EL (cell line): ENCODE measurements around the gene TEC.
"Not testable (repeated sequence)": the region's sequence is repeated elsewhere in the genome, so short reads cannot be mapped to it uniquely, and the experiment has no call there.

Experiments
- DNase-seq: peaks from one replicate; pipeline ENCODE4 v3.0.0-alpha.2; 2016

Gene TEC

DNA sequence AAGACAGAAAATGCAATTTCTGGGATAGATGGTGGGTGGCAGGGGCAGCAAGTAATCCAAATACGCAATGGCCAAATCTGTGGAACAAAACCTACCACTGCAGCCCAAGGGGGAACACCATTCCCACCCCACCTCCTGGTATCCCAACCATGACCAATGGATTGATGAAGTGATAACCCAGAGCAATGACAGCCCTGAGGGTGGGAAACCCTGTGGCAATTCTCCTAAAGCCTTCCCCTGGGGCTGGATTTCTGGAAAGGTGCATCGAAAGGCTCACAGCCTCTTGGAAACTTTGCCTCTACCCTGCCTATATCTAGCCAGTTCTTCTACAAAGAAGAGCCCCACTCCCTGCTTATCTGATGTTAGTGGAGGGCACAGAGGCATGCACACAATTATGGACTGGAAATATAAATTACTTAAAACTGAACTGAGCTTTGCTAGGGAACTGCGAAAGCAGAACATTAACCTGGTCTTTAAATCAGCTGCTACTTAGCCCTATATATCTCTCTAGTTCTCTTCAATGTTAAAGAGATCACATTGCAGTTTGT is 75.6 kb downstream of the TEC start:
- DNase-seq, result no peak

DNA sequence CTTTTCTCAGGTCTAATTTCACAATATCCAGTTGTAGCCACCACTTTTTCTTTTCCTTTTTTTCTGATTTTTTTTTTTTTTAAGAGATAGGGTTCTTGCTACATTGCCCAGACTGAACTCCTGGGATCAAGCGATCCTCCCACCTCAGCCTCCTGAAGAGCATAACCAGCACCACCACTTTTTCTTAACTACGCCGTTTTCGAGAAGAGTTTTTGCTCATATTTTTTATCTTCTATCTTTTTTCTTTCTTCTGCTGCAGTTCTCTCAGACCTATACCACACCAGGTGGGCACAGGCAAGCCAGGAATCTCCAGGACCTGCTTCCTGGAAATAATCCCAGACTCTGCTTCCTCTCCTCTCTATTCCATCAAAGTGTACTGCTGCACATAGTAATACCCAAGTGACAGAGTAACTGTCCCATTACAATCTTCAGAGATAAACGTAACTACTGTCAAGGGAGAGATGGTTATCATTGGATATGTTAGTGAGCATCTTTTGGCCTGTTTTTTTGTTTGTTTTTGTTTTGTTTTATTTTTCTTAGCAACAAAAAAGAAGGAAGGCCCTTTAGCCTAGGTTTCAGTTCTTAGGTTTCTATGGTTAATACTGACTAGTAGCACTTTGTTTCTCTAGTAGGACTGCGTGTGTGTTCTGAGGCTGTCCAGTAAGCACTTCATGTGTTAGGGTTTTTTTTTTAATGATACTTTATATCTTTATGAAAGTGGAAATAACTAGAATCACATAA is 76.4 kb downstream of the TEC start:
- DNase-seq, result no peak

DNA sequence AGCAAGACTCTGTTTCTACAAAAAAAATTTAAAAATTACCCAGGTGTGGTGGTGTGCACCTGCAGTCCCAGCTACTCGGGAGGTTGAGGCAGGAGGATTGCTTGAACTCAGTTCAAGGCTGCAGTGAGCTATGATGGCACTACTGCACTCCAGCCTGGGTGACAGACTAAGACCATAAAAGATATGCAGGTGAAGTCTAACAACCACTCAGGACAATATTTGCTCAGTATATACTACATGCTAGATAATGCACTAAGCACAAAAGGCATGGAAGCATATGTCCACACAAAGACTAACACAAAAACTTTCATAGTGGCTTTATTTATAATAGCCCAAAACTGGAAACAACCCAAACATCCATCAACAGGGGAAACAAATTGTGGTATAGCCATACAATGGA is 77.9 kb downstream of the TEC start:
- no peak for DNase-seq

DNA sequence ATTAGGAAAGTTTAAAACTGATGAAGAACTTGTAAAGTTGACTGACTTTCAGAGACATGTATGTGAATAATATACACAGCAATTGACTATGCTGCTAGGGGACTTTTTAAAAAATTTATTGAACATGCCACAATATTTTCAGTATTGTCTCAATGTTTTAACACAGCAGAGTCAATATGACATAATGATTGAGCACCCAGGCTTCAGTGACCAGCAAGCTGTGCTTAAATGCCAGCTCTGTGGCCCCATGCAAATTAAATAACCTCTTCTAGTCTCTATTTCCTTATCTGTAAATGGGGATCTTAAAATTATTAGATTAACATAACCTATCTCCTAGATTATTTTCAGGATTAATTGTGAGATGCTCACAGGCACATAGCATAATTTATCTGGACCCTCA is 78.8 kb downstream of the TEC start:
- no peak for DNase-seq

- no peak for DNase-seq
Observed at GRCh38 chr4:48189731-48190130, 79.9 kb downstream of the TEC start.

DNA sequence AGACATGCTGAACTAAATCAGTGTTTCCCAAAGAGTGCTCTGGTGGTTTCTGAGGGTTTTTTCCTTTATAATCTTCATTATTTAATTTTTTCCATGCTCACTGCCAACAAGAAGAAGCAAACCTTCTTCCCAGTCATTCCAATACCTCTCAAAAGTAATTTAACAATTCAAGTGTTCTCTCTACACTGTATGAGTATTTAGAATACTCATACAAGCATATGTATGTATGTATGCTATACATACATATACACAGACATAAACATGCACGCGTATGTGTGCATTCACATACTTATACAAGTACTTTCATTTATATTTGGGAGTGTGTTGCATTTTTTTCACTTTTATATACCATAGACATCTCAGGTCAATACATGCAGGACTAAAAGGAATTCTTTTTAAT is 81.2 kb downstream of the TEC start:
- DNase-seq, result no peak

DNA sequence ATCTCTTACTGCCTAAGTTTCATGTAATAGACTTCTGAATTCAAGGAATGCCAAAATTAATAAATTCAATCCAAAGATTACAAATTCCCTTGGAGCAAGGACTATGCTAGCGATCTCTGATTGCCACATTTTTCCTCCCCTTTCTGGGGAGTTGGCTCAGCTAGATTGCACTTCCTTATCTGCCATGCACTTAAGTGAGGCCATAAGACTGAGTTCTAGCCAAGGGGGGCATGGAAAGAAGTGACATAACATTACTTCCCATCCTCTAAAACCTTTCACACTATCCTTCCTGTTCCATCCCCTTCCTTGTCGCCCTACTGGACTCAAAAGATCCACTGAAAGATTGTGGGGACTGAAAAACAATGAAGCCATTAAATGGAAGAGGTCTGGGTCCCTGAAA is 81.8 kb downstream of the TEC start:
- DNase-seq, result no peak

GRCh38 chr4:48187066-48187465 is 82.6 kb downstream of the TEC start:
- DNase-seq, result not testable (repeated sequence)

DNA sequence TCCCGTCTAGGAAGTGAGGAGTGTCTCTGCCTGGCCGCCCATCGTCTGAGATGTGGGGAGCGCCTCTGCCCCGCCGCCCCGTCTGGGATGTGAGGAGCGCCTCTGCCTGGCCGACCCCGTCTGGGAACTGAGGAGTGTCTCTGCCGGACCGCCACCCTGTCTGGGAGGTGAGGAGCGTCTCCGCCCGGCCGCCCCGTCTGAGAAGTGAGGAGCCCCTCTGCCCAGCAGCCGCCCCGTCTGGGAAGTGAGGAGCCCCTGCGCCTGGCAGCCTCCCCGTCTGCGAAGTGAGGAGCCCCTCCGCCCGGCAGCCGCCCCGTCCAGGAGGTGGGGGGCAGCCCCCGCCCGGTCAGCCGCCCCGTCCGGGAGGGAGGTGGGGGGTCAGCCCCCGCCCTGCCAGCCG is 83.2 kb downstream of the TEC start:
- not testable (repeated sequence) for DNase-seq

- no peak for DNase-seq
Observed at GRCh38 chr4:48184882-48185281, 84.8 kb downstream of the TEC start.

- peak; percentile 52 for DNase-seq
Observed at GRCh38 chr4:48180234-48180633, 89.4 kb downstream of the TEC start.

GRCh38 chr4:48178931-48179330 is 90.7 kb downstream of the TEC start:
- DNase-seq, result no peak

- DNase-seq, result peak; percentile 27
Observed at GRCh38 chr4:48175806-48176205, 93.8 kb downstream of the TEC start.

DNA sequence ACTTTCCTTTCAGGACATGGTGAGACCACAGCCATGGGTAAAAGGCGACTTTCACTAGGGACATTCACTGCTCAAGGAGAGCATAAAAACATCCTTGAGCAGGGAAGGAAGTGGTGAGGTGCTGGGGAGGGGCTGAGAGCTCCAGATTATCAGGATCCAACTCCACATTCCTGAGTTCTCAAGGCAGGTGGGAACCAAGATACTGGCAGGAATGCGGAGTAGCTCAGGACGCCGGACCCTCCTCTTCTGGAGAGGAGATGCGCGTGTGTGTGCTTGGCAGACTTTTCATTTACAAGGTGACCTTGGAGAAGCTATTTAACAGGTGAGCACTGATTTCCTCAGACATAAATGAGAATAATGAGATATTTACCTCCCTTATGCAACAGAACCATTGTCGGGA is 94.3 kb downstream of the TEC start:
- DNase-seq, result no peak

GRCh38 chr4:48173056-48173991 is 96.3 kb downstream of the TEC start:
- DNase-seq, result peak; percentile 90

- DNase-seq, result no peak
Observed at GRCh38 chr4:48172651-48173050, 97.0 kb downstream of the TEC start.

- DNase-seq, result no peak
Observed at GRCh38 chr4:48169636-48170035, 100.0 kb downstream of the TEC start.

DNA sequence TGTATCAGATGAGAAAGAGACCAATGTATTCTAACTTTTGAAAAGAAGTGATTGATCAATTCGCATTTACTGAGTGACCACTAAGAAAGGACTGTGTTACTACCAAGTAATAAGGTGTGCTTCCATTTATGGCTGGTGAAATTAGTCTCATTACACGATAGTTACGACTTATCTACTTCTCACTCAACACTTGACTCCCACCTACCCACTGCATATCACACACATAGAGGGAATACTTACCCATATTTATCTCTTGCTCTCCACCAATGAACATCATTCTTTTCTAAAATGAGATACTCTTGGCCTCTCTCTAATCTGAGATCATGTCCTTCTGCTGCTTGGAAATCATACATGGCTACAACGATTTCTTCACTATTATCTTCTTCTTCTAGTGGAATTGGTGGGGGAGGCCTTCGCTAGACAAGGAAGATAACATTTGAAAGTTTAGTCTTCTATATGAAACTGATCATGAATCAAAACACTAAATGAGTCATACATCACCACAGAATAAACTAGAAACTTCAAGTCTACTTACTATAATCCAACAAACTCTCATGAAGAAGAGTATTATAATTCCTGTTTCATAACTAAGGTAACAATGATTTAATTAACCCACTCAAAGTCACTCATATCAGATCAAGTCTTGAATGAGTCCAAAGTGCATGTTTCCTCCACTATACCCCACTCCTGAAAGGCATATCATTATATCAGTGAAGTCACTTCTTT is 101.9 kb downstream of the TEC start:
- no peak for DNase-seq

DNA sequence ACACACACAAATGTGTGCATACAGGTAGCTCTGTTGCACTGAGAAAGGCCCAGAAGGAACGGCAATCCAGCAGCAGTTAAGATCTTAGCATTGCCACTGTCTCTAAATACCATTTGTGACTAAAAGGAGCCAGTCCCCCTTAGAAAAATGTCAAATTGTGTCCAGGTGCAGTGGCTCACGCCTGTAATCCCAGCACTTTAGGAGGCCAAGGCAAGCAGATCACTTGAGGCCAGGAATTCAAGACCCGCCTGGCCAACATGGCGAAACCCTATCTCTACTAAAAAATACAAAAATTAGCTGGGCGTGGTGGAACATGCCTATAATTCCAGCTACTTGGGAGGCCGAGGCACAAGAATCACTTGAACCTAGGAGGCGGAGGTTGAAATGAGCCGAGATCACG is 105.1 kb downstream of the TEC start:
- DNase-seq, result not testable (repeated sequence)

- DNase-seq, result no peak
Observed at GRCh38 chr4:48163746-48164145, 105.9 kb downstream of the TEC start.

DNA sequence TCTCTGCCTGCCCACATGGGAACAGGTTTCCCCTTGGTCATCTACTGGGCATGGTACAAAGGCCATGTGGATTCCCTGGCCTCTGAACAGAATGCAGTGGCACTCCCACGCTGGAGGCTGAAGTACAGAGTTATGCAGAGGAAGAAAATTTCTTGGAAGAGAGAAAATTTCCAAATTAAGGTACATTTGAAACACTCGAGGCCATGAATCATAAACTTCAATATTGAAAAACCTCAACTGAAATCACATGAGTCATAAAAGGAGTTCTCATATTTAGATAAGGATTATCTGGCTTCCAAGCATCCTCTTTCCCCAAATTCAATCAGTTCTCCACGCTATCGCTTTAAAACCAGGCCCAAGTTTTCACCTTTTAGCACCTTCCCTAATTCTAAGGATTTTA is 107.5 kb downstream of the TEC start:
- peak; percentile 40 for DNase-seq

GRCh38 chr4:48157271-48157670 is 112.4 kb downstream of the TEC start:
- no peak for DNase-seq

DNA sequence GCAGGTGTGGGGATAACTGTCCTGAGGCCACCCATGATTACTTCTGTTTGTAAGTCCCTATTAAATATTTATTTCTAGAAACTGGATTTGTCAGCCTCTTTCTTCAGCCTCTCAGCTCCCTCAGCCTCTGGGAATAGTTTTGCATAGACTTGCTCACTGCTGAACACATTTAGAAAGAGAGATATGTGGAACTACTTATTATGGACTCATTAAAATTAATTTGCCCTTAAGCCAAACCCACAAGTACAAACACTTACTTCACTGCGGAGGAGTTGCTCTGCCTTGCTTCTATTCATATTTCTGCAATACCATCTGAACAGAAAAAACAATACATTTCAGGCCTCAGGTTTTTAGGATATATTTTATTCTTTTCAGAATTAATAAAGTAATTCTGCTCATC is 113.2 kb downstream of the TEC start:
- no peak for DNase-seq
